Measurements from ENCODE around the gene FAM83G.
"Not testable (repeated sequence)": the region's sequence is repeated elsewhere in the genome, so short reads cannot be mapped to it uniquely, and the experiment has no call there.

FAM83G gene

GRCh38 chr17:19023209-19023999, 18.8 kb upstream of the FAM83G start:
- no peak for DNase-seq

DNA sequence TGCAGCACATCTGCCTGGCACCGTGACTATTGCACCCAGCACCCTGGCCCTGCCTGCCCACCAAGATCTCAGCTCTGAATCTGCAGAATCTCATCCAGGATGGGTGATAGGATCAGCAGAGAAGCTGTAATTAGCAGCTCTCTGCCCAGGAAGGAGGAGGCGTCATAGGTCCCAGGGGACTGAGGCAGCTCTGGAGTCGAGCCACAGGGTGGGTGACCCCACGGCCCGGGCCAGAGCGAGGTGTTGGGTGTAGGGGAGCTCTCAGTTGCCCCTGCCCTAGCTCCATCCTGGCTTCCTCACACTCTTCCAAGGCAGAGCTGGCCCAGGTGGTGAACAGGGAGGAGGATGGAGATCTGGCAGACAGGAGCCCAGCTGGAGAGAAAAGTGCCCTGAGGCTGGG, 18.2 kb upstream of the FAM83G start:
- DNase-seq: no peak

GRCh38 chr17:19022128-19022527, 17.6 kb upstream of the FAM83G start:
- no peak for DNase-seq

- peak in 1 of 4 experiments; percentile 20 for DNase-seq
Measured at GRCh38 chr17:19021622-19022083, 17.1 kb upstream of the FAM83G start.

GRCh38 chr17:19021011-19021621, 16.6 kb upstream of the FAM83G start:
- DNase-seq: not testable (repeated sequence)

GRCh38 chr17:19020016-19020415, 15.5 kb upstream of the FAM83G start:
- no peak for DNase-seq

- DNase-seq: no peak
Measured at GRCh38 chr17:19019041-19019941, 14.7 kb upstream of the FAM83G start.

- no peak for DNase-seq
Measured at GRCh38 chr17:19018600-19018950, 14.0 kb upstream of the FAM83G start.

DNA sequence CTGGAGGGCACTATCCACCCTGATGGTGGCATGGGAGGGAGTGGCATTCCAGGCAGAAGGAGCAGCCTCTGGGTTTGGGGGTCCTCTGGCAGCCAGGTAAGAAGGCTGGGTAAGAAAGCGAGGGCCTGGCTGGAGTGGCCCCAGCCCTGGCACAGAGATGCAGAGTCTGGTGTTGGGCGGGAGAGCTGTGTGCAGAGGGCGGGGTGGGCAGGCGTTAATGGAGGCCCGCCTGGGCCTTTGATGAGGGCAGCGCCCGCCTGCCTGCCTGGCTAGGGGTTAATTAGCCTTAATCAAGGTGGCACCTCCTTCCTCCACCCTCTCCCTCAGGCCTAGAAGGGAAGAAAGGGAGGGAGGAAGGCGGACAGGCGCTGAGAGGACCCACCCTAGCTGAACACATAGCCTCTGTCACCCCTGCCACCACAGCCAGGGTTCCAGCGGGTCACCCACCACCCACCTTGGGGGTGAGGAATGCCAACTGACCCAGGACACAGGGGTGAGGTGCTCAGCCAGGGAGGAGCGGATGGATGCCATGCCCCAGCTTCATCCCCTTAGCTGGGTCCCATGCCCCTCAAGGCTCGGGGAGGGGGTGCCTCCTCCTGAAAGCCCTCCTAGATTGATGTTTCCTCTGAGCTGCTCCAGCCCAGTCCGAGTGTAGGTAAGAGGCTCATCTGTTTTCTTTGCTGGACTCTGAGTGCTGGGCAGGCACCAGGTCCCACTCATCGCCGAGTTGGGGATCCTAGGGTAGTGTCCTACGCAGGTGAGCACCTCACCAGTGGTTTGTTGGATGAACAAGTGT, 13.4 kb upstream of the FAM83G start:
- DNase-seq: no peak

- no peak for DNase-seq
Measured at GRCh38 chr17:19017401-19017800, 12.8 kb upstream of the FAM83G start.

- no peak for DNase-seq
Measured at GRCh38 chr17:19016881-19017280, 12.3 kb upstream of the FAM83G start.

DNA sequence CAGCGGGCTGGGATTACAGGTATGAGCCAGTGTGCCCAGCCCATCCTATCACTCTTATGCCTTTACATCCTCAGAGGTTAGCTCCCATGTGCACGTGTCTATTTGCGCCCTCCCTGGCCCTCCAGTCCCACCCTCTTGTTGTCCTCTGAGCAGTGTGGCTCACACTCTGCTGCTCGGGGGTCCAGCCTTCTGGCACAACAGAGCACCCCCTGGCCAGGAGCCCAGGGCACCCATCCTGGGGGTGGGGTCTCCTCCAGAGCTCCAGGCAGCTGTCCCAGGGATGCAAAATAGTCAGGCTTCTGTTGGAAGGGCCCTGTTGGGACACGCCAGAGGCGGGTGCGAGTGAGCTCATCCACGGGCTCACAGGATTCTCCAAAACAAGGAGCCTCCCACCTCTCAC, 11.7 kb upstream of the FAM83G start:
- no peak for DNase-seq

- DNase-seq: no peak
Measured at GRCh38 chr17:19015428-19015827, 10.9 kb upstream of the FAM83G start.

GRCh38 chr17:19014628-19015215, 10.2 kb upstream of the FAM83G start:
- peak; percentile 20 to 49 (median 34) for DNase-seq

DNA sequence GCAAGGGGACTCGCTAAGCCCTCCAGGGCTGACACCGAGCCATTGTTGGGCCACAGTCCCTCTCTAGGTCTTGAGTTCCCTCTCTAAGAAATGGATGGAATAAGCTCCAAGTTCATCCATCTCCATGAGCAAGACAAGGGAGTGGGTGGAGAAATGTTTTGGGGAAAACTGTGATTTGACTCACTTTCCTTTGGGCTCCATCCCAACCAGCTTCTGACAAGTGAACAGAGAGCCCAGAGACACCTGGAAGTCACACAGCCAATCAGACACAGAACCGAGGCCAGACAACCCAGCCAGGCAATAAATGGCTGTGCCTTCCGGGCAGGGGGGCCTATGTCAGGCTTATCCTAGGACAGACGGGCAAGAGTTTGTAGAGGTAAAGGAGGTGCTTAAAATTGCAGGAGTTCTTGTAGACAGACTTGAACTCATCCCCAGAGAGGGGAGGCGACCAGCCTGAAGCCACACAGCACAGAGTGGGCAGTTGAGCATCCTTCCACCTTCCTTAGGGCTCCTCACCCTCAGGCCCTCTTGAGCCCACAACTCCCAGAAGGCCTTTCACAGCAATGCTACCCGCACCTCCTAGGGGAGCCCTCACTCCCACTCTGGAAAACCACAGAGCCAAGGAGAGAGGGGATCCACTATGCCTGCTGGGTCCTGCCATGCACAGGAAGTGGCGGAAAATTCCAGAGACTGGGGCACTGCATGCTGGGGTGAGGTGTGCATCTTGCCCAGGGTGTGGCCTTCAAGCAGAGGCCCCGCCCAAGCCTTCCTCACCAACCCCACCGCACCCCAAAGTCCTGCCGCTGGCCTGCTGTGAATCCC, 9.5 kb upstream of the FAM83G start:
- no peak for DNase-seq

DNA sequence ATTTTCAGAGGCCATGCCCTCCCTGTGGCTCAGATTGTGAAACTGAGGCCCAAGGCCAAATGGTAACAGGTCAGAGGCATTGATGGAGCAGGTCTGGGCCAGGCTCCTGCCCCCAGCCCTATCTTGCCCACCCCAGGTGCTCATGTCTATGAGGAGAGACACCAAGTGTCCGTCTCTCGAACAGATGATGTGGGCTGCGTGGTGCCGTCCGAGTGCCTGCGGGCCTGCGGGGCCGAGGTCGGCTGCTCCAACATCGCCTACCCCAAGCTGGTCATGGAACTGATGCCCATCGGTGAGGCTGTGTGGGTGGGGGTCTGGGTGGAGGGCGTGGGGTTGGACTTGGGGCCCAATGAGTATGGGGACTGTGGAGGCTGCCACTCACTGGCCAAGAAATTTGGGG, 8.7 kb upstream of the FAM83G start:
- DNase-seq: no peak

DNA sequence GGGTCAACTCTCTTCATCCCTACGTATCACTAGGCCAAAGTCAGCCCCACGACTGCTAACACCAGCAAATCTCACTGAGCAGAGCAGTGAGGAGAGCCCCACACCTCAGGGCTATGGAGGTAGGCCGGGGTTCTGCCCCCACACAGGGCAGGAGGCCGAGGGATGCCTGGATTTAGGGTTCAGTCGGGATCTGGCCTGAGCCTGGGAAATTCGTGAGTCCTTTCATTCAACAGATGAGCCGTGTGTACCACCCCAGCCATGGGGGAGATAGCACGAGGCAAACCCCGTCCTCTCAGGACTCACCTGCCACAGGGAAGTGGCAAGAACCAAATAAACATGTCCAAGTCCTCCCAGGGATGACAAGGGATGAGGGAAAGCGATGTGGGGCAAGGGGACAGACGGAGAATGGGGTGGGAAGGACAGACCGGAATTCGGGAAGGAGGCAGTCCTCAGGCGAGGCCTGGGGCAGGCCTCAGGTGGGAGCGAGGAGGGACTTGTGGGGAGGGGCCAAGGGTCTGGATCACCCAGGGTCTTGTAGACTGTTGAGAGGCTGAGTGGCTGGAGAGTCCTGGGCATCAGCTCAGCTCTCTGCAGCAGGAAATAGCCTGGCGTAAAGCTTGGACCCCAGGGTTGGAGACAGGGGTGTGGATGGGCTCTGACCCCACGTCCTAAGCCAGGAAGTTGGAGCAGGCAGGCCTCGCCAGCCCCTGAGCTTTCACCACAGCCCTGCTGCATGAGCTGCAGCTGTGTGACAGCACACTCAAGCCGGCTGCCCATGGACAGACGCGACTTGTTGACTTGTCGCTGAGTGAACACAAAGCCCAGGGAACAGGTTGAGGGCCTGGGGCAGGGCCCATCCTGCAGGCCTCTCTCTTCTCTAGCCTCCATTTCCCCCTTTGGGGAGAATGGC, 7.9 kb upstream of the FAM83G start:
- no peak for DNase-seq

GRCh38 chr17:19011581-19011980, 7.0 kb upstream of the FAM83G start:
- no peak for DNase-seq

- peak in 1 of 4 experiments; percentile 28 for DNase-seq
Measured at GRCh38 chr17:19010729-19011505, 6.4 kb upstream of the FAM83G start.
